Measurements from ENCODE around the gene NR2C1. TPM values are rescaled to one million over a fixed set of nuclear protein-coding genes. Genes with fewer than 3 reads are reported as not detected.
"Not testable (repeated sequence)": the region's sequence is repeated elsewhere in the genome, so short reads cannot be mapped to it uniquely, and the experiment has no call there.

The NR2C1 gene
- total and polyA plus RNA-seq, 9 of the 15 experiments (the other 6 are each of a cell fraction or from before 2014, with no cell fraction given) = 8.5 to 42.4 (median 35.6) TPM

- TF ChIP-seq POLR2B (IDR thresholded peaks at IDR 0.05; ENCODE audit: low read depth, partially characterized antibody) (no peak), YBX1 (IDR thresholded peaks at IDR 0.05) (no peak), PTRF (tag; IDR thresholded peaks at IDR 0.05) (no peak), ZNF512 (tag; IDR thresholded peaks at IDR 0.05) (no peak), HMG20A (CRISPR knock-in tag; conservative IDR thresholded peaks at IDR 0.05) (no peak), MIER1 (IDR thresholded peaks at IDR 0.05; ENCODE audit: low read depth) (no peak)
Observed at GRCh38 chr12:95102916-95103671, 29.7 kb upstream of the NR2C1 start (continued).

GRCh38 chr12:95101957-95102356 is 28.5 kb upstream of the NR2C1 start:
- ATAC-seq; H3K9ac ChIP-seq (ENCODE audit: insufficient read depth in 1 of 2, low read depth in 2 of 2, low read length in 2 of 2); H3K79me2 ChIP-seq (ENCODE audit: control insufficient read depth, insufficient read depth, low read length); POLR2A ChIA-PET; BruUV-seq (replicated peaks); H3K9me3 ChIP-seq (replicated peaks; ENCODE audit: control insufficient read depth, insufficient read depth, low read depth, low read length); H3K9me1 ChIP-seq (ENCODE audit: control insufficient read depth, insufficient read depth, low read length); H3K27me3 ChIP-seq (ENCODE audit: control insufficient read depth in 2 of 2, insufficient read depth in 2 of 2, low read length in 2 of 2); intact Hi-C loops (cut with micrococcal nuclease); FAIRE-seq; H4K20me1 ChIP-seq (replicated peaks; ENCODE audit: control insufficient read depth, insufficient read depth, low read length); H3K4me1 ChIP-seq (replicated peaks in 1 of 2; ENCODE audit: control insufficient read depth in 2 of 2, insufficient read depth in 2 of 2, low read length in 2 of 2); H3K27ac ChIP-seq (ENCODE audit: extremely low read depth, low read depth, low read length); H3K4me3 ChIP-seq; H2AFZ ChIP-seq (ENCODE audit: low read depth, low read length); H3K4me2 ChIP-seq (ENCODE audit: insufficient read depth, low read length); CTCF ChIA-PET (ENCODE audit: low intra/inter-chr PET ratio); TF ChIP-seq ATF3 (CRISPR knock-in tag; conservative IDR thresholded peaks at IDR 0.05): not testable (repeated sequence)
- in situ Hi-C loops (cut with MboI) = loop anchor here (10.0 kb wide), 1 partner anchor 233 kb away; no protein-coding TSS in a partner anchor
- TF ChIP-seq ATF3 (IDR thresholded peaks at IDR 0.05) = peak; percentile 35
- TF ChIP-seq DPF2 (IDR thresholded peaks at IDR 0.05) = 0 out of 2 replicates have a peak, but pooled peaks have one; percentile 15
- TF ChIP-seq CBFA2T3 (IDR thresholded peaks at IDR 0.05) = peak; percentile 71
- TF ChIP-seq KDM1A (IDR thresholded peaks at IDR 0.05) = peak; percentile 80; a peak in 3 of 4 replicates
- peak; percentile 55 for TF ChIP-seq CBFA2T2 (conservative IDR thresholded peaks at IDR 0.05)
- TF ChIP-seq EGR1 (conservative IDR thresholded peaks at IDR 0.05) = peak; percentile 61
- peaks cover 19% of the 10 kb centered on the region; the same call in 1 of the 3 replicates for H3K36me3 ChIP-seq (ENCODE audit: control insufficient read depth, insufficient read depth, low read length)
- DNase-seq (ENCODE audit: extremely low read depth in 1 of 4, low spot score in 3 of 4) = peak in 1 of 4 experiments; percentile 12
- 46% methylated on average over 5 of the region's 5 CpGs for WGBS (ENCODE audit: insufficient coverage, low coverage, missing lambda C conversion rate)

Data from K562 (cell line).